Tibial artery (tissue), 4 donors: Measurements from ENCODE around the gene GPC6.
A peak's percentile ranks its signal among the peaks of the same experiment; 100 is the strongest.
"Not testable (repeated sequence)": the region's sequence is repeated elsewhere in the genome, so short reads cannot be mapped to it uniquely, and the experiment has no call there.

Source experiments
- DNase-seq, 2 donors: peaks; one replicate each; pipeline ENCODE4 v3.0.0-alpha.2; 2019
- H3K27ac ChIP-seq, 2 donors: fragments of 200-600 bp; sonication (generic) in 1 of 2; 1 replicate in 1 of 2; 2 replicates in 1 of 2; pipeline ENCODE4 v1.5.1; 2018 to 2019; ENCODE audit warnings: mild to moderate bottlenecking in 1 of 2
- H3K27me3 ChIP-seq, 2 donors: fragments of 200-600 bp; sonication (generic) in 1 of 2; one replicate each; pipeline versions ENCODE4 v1.5.1 to v1.6.0; 2016 to 2019
- H3K36me3 ChIP-seq, 3 donors: fragments of 200-600 bp; sonication (generic) in 2 of 3; one replicate each; pipeline ENCODE4 v1.5.1; 2016 to 2019; ENCODE audit warnings: mild to moderate bottlenecking in 2 of 3
- H3K4me1 ChIP-seq, 4 donors: fragments of 200-600 bp; sonication (generic) in 2 of 4; 1 replicate in 3 of 4; 2 replicates in 1 of 4; pipeline ENCODE4 v1.5.1; 2016 to 2019
- H3K4me3 ChIP-seq, 2 donors: fragments of 200-600 bp; sonication (generic) in 1 of 2; 1 replicate in 1 of 2; 2 replicates in 1 of 2; pipeline ENCODE4 v1.5.1; 2018 to 2019; ENCODE audit warnings: mild to moderate bottlenecking in 2 of 2
- H3K9me3 ChIP-seq, 3 donors: fragments of 200-600 bp; sonication (generic) in 1 of 3; one replicate each; pipeline ENCODE4 v1.5.1; 2016 to 2019
- CTCF ChIP-seq, 2 experiments: fragments of 200-600 bp in 1 of 2; fragments of 450-650 bp in 1 of 2; IDR thresholded peaks; one replicate each; pipeline ENCODE4 v1.5.1; 2017 to 2019; ENCODE audit warnings: antibody characterized with exemption in 2 of 2, mild to moderate bottlenecking in 1 of 2, moderate library complexity in 1 of 2
- intact Hi-C: fragments of 100-400 bp; cut with DNase I; formaldehyde crosslinking; loops from one replicate; pipeline ENCODE4 v1.15.0; 2023; ENCODE audit warnings: low total_unique reads

The GPC6 gene

DNA sequence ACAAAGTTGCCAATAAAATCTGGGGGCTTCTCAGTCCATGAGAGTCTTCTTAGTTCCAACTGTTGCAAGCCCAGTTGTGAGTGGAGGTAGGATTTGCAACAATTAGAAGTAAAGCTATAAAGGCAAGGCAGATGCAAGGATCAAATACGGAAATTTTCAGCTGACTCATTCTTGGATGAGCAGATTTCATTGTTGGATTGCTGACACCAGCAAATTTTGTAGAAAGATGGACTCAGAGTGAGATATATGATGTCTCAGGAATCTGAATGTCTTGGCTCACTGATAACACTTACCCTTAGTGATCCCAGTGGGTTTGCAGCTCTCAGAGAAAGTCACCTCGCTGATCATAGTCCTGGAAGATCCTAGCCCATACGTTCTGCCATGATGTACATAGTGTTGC is 209.0 kb downstream of the GPC6 start:
- Histone ChIP-seq H3K4me1 (no peaks in the 10 kb centered on the region), H3K9me3 (no peaks in the 10 kb centered on the region), H3K27me3 (no peaks in the 10 kb centered on the region), H3K4me3 (no peak overlapping the region), H3K36me3 (no peaks in the 10 kb centered on the region), H3K27ac (no peak overlapping the region)
- DNase-seq, result no peak
- no peak for TF ChIP-seq CTCF (IDR thresholded peaks at IDR 0.05)
- intact Hi-C loops, result no loop called here

DNA sequence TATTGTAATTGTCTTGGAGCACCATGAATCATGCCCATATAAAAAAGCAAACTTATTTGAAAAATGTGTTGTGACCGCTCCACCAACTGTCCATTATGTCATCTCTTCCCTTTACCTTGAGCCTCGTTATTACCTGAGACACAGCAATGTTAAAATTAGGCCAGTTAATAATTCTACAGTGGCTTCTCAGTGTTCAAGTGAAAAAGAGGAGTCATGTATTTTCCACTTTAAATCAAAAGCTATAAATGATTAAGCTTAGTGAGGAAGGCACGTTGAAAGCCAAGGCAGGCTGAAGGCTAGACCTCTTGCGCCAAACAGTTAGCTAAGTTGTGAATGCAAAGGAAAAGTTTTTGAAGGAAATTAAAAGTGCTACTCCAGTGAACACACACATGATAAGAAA is 210.5 kb downstream of the GPC6 start:
- no peak overlapping the region for H3K27ac ChIP-seq
- no peaks in the 10 kb centered on the region for H3K27me3 ChIP-seq
- intact Hi-C loops, result no loop called here
- TF ChIP-seq CTCF (IDR thresholded peaks at IDR 0.05), result no peak
- H3K4me3 ChIP-seq, result no peak overlapping the region
- H3K36me3 ChIP-seq, result no peaks in the 10 kb centered on the region
- H3K9me3 ChIP-seq, result no peaks in the 10 kb centered on the region
- no peaks in the 10 kb centered on the region for H3K4me1 ChIP-seq
- DNase-seq, result no peak

GRCh38 chr13:93446238-93446637 is 219.6 kb downstream of the GPC6 start:
- no peak overlapping the region for H3K4me3 ChIP-seq
- H3K36me3 ChIP-seq, result no peaks in the 10 kb centered on the region
- intact Hi-C loops, result no loop called here
- H3K4me1 ChIP-seq, result peaks cover 0 to 8% (median 0%) of the 10 kb centered on the region in 4 donors
- DNase-seq, result no peak
- H3K9me3 ChIP-seq, result no peaks in the 10 kb centered on the region
- no peak overlapping the region for H3K27ac ChIP-seq
- H3K27me3 ChIP-seq, result no peaks in the 10 kb centered on the region
- no peak for TF ChIP-seq CTCF (IDR thresholded peaks at IDR 0.05)

DNA sequence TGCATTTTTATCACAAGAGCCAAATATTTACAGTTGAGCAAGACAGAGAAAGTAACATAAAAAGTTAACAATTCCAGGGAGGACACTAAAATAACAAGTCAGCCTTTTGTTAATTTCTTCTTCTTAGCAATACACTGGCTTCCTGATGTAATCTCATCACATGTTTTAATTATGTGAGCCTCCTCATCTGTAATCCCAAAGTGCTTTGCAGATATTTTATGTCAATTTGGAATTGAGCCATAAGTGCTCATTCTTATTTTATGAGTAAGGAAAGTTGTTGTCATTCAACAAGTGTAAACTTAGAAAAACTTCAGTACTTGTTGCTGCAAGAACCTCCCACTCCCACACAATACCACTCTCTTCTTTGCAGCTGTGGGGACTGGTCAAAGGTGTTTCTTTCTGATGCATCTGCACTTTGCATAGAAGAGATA is 223.6 kb downstream of the GPC6 start:
- TF ChIP-seq CTCF (IDR thresholded peaks at IDR 0.05), result no peak
- intact Hi-C loops, result no loop called here
- H3K9me3 ChIP-seq, result no peaks in the 10 kb centered on the region
- H3K27ac ChIP-seq, result no peak overlapping the region
- no peak for DNase-seq
- H3K4me3 ChIP-seq, result no peak overlapping the region
- peaks cover 0 to 8% (median 0%) of the 10 kb centered on the region in 4 donors for H3K4me1 ChIP-seq
- no peaks in the 10 kb centered on the region for H3K36me3 ChIP-seq
- H3K27me3 ChIP-seq, result no peaks in the 10 kb centered on the region

- Histone ChIP-seq H3K36me3 (no peaks in the 10 kb centered on the region), H3K4me1 (peaks cover 0 to 8% (median 0%) of the 10 kb centered on the region in 4 donors), H3K27me3 (no peaks in the 10 kb centered on the region), H3K4me3 (no peak overlapping the region), H3K27ac (no peak overlapping the region), H3K9me3 (no peaks in the 10 kb centered on the region)
- TF ChIP-seq CTCF (IDR thresholded peaks at IDR 0.05), result no peak
- intact Hi-C loops, result no loop called here
- no peak for DNase-seq
Observed at GRCh38 chr13:93450761-93451160, 224.2 kb downstream of the GPC6 start.

- H3K4me3 ChIP-seq, result peak overlapping the region in 1 of 2 donors; percentile 10
- H3K36me3 ChIP-seq, DNase-seq, H3K9me3 ChIP-seq, intact Hi-C loops, H3K4me1 ChIP-seq, H3K27ac ChIP-seq, H3K27me3 ChIP-seq: not testable (repeated sequence)
Observed at GRCh38 chr13:93454676-93455235, 228.1 kb downstream of the GPC6 start.
